Mesothelial cell of epicardium (in vitro differentiated cells): ENCODE measurements around the gene AKNA. TPM values are rescaled to one million over a fixed set of nuclear protein-coding genes. Genes with fewer than 3 reads are reported as not detected.

ENCODE experiments used
- DNase-seq, 2 experiments: peaks; one replicate each; pipeline ENCODE4 v3.0.0; 2021; ENCODE audit warnings: low spot score in 2 of 2; ENCODE audit not compliant: unreplicated experiment in 2 of 2
- H3K27ac Mint-ChIP-seq: 2 replicates; pipeline ENCODE4 v1.8.0; 2021; ENCODE audit warnings: mixed read lengths
- H3K27me3 Mint-ChIP-seq: 2 replicates; pipeline ENCODE4 v1.8.0; 2021; ENCODE audit warnings: low read depth, mixed read lengths
- H3K36me3 Mint-ChIP-seq: 2 replicates; pipeline ENCODE4 v1.8.0; 2021; ENCODE audit warnings: mixed read lengths
- H3K4me1 Mint-ChIP-seq: 2 replicates; pipeline ENCODE4 v1.8.0; 2021; ENCODE audit warnings: mixed read lengths
- H3K4me3 Mint-ChIP-seq: 2 replicates; pipeline ENCODE4 v1.8.0; 2021; ENCODE audit warnings: mild to moderate bottlenecking, moderate library complexity, mixed read lengths
- H3K9me3 Mint-ChIP-seq: 2 replicates; pipeline ENCODE4 v1.8.0; 2021; ENCODE audit warnings: mixed read lengths
- total RNA-seq: library from RNA; stranded (reverse); gene quantifications from 3 replicates; pipeline ENCODE4 v1.2.1, GENCODE V29; 2021
- TF ChIP-seq, protein P1 (sequence below): fragments of 200-600 bp; sonication (generic); IDR thresholded peaks from one replicate; pipeline ENCODE4 v1.5.0; 2021; ENCODE audit warnings: antibody characterized with exemption; ENCODE audit not compliant: unreplicated experiment

Gene AKNA
- total RNA-seq, 1 donor from 2014 or later: 23.1 TPM

GRCh38 chr9:114346146-114346545, 41.6 kb downstream of the AKNA start:
- no peaks in the 10 kb centered on the region for H3K9me3 Mint-ChIP-seq
- peaks cover 10% of the 10 kb centered on the region for H3K4me1 Mint-ChIP-seq
- no peak overlapping the region for H3K27ac Mint-ChIP-seq
- DNase-seq: no peak
- H3K27me3 Mint-ChIP-seq: no peaks in the 10 kb centered on the region
- TF ChIP-seq, protein P1, sequence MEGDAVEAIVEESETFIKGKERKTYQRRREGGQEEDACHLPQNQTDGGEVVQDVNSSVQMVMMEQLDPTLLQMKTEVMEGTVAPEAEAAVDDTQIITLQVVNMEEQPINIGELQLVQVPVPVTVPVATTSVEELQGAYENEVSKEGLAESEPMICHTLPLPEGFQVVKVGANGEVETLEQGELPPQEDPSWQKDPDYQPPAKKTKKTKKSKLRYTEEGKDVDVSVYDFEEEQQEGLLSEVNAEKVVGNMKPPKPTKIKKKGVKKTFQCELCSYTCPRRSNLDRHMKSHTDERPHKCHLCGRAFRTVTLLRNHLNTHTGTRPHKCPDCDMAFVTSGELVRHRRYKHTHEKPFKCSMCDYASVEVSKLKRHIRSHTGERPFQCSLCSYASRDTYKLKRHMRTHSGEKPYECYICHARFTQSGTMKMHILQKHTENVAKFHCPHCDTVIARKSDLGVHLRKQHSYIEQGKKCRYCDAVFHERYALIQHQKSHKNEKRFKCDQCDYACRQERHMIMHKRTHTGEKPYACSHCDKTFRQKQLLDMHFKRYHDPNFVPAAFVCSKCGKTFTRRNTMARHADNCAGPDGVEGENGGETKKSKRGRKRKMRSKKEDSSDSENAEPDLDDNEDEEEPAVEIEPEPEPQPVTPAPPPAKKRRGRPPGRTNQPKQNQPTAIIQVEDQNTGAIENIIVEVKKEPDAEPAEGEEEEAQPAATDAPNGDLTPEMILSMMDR: no peak
- no peak overlapping the region for H3K4me3 Mint-ChIP-seq
- H3K36me3 Mint-ChIP-seq: peaks cover 53% of the 10 kb centered on the region

DNA sequence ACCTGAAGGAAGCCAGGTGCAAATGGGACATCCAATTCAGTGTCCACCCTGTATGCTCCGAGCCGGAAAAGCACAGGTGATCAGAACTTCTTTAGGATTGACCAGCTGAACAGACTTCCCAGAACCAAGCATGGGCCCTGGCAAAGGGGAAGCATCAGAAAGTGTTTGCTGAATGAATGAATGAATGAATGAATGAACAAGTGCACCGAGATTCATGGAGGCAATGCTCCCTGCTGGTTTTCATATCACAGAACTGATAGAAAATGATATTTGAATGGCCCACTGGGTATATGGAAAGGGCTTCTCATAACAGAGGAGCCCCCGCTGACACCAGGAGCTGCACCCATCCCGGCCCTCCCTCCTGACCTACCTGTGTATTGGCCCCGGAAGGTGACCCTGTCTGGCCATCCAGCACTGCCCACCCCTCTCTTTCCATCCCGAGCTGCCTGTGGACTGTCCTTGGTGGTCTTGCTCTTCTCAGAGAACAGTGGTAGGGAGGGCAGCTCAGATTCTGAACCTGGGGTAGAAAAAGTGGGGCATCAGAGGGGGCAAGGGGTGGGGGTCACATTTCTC, 42.2 kb downstream of the AKNA start:
- Mint-ChIP-seq H3K27ac (no peak overlapping the region), H3K27me3 (no peaks in the 10 kb centered on the region), H3K36me3 (peaks cover 53% of the 10 kb centered on the region), H3K9me3 (no peaks in the 10 kb centered on the region), H3K4me3 (no peak overlapping the region), H3K4me1 (peaks cover 10% of the 10 kb centered on the region)
- TF ChIP-seq, protein P1: no peak
- DNase-seq: no peak

GRCh38 chr9:114344692-114345091, 43.1 kb downstream of the AKNA start:
- H3K27me3 Mint-ChIP-seq: no peaks in the 10 kb centered on the region
- H3K9me3 Mint-ChIP-seq: no peaks in the 10 kb centered on the region
- H3K27ac Mint-ChIP-seq: no peak overlapping the region
- TF ChIP-seq, protein P1: no peak
- H3K4me1 Mint-ChIP-seq: peaks cover 8% of the 10 kb centered on the region
- H3K36me3 Mint-ChIP-seq: peaks cover 50% of the 10 kb centered on the region
- DNase-seq: no peak
- H3K4me3 Mint-ChIP-seq: no peak overlapping the region

DNA sequence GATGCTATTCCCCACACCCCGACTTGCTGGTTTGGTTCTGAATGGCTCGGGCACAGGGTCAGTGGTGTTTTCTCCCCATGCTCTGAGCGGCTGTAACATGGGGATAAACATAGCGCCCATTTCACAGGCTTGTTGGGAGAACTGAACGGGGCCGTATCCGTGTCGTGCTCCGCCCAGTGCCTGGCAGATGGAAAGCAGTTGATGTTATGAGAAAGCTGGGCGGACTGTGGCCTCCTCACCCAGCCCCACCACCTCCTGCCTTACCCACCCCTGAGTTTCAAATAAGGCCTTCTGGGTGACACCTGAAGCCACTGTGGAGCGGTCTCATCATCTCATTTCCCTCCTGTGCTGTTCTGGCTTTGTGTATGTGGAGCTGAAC, 43.6 kb downstream of the AKNA start:
- DNase-seq: no peak
- peaks cover 3% of the 10 kb centered on the region for H3K4me1 Mint-ChIP-seq
- H3K27ac Mint-ChIP-seq: no peak overlapping the region
- H3K27me3 Mint-ChIP-seq: no peaks in the 10 kb centered on the region
- no peaks in the 10 kb centered on the region for H3K9me3 Mint-ChIP-seq
- H3K36me3 Mint-ChIP-seq: peaks cover 50% of the 10 kb centered on the region
- H3K4me3 Mint-ChIP-seq: no peak overlapping the region
- TF ChIP-seq, protein P1: no peak

- no peak for DNase-seq
- peaks cover 54% of the 10 kb centered on the region for H3K36me3 Mint-ChIP-seq
Measured at GRCh38 chr9:114343471-114344187, 44.2 kb downstream of the AKNA start.

More at GRCh38 chr9:114343471-114344187, 44.2 kb downstream of the AKNA start:
- no peak overlapping the region for H3K4me3 Mint-ChIP-seq
- H3K27ac Mint-ChIP-seq: no peak overlapping the region
- H3K4me1 Mint-ChIP-seq: no peaks in the 10 kb centered on the region
- no peaks in the 10 kb centered on the region for H3K9me3 Mint-ChIP-seq
- TF ChIP-seq, protein P1: no peak
- H3K27me3 Mint-ChIP-seq: no peaks in the 10 kb centered on the region
